Measurements from ENCODE around the gene RPS6KL1. TPM values are rescaled to one million over a fixed set of nuclear protein-coding genes. Genes with fewer than 3 reads are reported as not detected.

Gene RPS6KL1
- total RNA-seq, 1 experiment from 2014 or later, result 5.6 TPM

DNA sequence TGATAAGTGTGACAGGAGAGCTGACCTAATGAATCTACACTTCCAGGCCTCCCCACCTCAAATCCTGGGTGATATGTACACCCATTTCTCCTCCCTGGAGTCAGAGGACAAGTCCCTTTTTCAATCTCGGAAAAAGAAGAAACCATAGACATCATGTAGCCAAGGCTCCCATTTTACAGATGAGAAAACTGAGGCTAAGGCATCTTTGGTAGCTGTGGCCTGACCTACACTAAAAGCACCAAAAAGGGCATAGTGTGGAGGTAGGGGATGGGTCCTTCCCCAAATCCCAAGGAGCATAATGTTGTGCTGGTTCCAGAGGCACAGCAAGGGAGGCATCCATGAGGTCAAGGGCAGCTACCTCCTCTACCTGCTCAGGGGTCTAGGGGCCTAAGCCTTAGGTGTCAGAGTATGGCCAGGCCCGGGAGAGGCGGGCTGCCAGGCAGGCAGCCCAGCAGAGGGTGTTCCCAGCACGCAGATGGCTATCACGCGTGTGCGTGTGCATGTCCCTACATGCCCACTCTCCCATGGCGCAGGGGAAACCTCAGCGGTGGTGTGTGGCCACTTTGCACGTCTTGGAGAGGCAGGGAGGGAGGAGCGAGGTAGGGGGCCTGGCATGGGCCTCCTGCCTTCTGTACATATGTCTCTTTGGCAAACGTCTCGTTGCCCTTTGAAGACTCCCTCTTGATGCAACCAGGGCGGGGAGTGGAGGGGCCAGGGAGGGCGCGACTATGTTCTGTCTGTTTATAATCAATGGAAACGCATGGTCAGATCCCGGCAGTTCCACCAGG lies 29.8 kb upstream of the RPS6KL1 start:
- DNase-seq (ENCODE audit: extremely low read depth, low read depth), result no peak

DNA sequence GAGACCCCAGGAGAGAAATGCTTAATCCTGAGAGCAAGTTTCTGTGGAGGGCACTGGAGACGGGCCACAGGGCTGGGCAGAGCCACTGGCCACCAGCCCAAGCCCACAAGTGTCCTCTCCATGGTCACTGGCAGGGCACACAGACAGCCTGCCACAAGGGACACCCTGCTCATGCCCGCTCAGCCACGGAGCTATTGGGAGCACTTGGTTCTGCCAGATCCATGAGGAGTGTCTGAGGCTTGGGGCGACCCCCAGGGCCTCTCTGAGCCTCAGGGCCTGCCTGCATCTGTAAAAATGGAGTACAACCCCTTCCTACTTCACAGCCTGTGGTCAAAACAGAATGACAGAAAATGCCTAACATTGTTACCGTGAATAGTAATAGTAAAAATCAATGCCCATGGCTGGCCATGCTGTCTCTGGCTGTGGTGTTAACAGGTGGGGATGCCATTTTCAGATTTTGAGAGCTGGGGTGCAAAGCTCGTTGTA lies 29.2 kb upstream of the RPS6KL1 start:
- no peak for DNase-seq (ENCODE audit: extremely low read depth, low read depth)

GRCh38 chr14:74951443-74952179 lies 28.6 kb upstream of the RPS6KL1 start:
- DNase-seq (ENCODE audit: extremely low read depth, low read depth), result no peak

DNA sequence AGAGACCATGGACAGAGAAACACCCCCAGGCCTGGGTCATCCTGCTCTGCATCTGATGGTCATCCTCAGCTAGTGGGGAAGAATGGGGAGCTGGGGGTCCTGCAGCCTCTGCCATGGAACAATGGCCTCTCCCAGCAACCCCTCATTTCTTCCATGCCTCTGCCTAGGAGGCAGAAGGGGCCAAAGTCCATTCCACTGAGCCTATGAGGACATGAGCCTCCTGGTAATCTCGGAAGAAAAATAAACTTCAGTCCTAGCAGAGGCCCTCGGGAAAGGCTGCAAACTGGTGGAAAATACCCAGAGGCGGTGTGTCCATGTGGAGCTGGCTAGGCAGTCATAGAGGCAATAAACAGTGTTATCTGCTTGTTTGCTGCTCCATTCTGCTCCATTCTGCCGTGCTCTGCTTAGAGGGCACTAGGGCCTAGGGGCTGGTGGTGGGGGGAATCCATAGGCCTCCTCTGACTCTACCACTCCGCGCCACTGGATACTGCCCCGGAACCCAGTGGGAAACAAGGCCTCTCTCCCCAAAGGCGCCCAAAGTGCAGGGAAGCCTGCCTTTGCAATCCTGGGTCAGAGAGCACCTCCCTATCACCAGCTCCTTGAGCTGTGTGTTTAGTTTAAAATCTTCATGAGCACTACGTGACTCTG lies 27.9 kb upstream of the RPS6KL1 start:
- DNase-seq (ENCODE audit: extremely low read depth, low read depth), result no peak

- no peak for DNase-seq (ENCODE audit: extremely low read depth, low read depth)
Measured at GRCh38 chr14:74949859-74950573, 27.0 kb upstream of the RPS6KL1 start.

GRCh38 chr14:74949191-74949601 lies 26.1 kb upstream of the RPS6KL1 start:
- no peak for DNase-seq (ENCODE audit: extremely low read depth, low read depth)

- no peak for DNase-seq (ENCODE audit: extremely low read depth, low read depth)
Measured at GRCh38 chr14:74948228-74949175, 25.4 kb upstream of the RPS6KL1 start.

GRCh38 chr14:74947353-74948227 lies 24.5 kb upstream of the RPS6KL1 start:
- DNase-seq (ENCODE audit: extremely low read depth, low read depth), result no peak

GRCh38 chr14:74946659-74947281 lies 23.7 kb upstream of the RPS6KL1 start:
- DNase-seq (ENCODE audit: extremely low read depth, low read depth), result no peak

DNA sequence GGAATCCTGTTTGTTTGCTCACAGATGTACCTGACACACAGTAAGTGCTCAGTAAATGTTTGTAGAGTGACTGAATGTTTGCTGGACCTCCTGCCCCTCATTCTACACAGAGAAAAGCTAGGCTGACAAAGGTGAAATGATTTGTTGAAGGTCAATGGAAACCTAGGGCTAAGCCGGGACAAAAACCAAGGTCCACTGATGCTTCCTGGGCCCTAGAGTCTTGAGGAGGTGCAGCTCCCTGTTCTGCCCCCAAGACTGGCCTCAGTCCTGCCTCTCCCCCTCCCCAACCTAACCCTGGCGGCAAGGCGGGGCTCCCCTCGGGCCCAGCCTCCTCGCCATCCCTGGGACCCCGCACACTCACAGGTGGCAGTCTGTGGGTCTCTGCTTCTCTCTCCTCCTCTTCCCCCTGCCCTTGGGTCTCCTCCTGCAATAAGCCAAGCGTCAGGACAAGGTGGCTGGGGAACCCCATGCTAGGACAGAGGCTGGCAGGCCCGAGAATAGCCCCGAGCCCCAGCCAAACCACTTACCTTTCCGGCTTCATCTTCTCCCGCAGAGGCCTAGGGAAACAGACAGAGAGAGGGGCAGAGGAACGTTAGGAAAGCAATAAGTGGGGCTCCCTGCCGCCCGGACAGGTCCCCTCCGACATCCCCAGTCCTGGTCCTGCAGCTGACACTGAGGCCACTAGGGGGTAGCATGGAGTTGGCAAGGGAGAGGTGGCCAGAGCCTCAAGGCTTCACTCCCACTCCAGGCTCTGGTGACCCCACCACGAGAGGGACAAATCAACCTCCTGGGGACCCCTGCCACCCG lies 23.0 kb upstream of the RPS6KL1 start:
- DNase-seq (ENCODE audit: extremely low read depth, low read depth), result peak; percentile 82

DNA sequence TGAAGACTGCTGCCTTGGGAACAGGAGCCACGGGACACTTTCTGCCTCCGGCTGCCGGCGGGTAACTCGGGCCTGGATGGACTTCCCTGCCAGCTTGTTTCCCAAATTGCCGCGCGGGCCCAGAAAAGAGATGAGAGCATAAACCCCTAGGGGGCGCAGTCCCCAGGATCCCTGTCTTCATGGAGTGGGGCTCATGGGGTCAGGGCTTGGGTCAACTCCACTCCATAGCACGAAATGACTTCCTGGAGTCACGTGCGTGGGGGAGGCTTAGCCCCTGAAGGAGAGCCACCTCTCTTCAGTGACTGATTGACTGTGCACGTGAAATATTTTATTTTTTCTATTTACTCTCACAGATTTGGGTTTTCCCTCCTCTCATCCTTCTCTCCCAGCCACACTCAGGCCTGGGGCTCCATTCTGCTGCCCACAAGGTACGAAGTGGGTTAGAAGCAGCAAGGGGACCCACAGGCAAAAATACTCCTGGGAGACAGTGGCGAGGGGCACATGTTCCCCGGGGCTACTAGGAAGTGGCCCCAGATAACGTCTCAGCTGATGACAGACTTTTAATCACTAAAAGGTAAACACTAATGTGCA lies 22.3 kb upstream of the RPS6KL1 start:
- DNase-seq (ENCODE audit: extremely low read depth, low read depth), result peak; percentile 51

- no peak for DNase-seq (ENCODE audit: extremely low read depth, low read depth)
Measured at GRCh38 chr14:74942608-74943007, 19.5 kb upstream of the RPS6KL1 start.

- no peak for DNase-seq (ENCODE audit: extremely low read depth, low read depth)
Measured at GRCh38 chr14:74942181-74942580, 19.1 kb upstream of the RPS6KL1 start.

DNA sequence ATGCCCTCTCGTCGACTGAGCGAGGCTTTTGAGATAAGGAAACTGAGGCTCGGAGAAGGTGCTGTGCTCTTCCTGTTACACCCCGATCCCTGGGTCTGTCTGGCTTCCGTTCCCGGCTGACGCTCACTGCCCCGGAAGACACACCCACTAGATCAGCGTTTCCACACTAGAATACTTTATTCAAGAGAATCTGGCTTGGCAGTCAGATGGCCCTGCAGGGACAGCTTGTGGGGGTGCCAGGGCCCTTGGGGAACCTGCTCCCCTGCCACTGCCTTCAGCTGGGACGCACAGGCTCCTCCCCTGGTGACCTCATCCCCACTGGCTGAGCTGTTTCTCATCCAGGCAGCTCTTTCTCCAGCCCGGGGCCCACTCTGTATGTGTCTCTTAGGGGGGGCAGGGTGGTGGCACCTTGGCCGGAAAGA lies 18.6 kb upstream of the RPS6KL1 start:
- DNase-seq (ENCODE audit: extremely low read depth, low read depth), result no peak

DNA sequence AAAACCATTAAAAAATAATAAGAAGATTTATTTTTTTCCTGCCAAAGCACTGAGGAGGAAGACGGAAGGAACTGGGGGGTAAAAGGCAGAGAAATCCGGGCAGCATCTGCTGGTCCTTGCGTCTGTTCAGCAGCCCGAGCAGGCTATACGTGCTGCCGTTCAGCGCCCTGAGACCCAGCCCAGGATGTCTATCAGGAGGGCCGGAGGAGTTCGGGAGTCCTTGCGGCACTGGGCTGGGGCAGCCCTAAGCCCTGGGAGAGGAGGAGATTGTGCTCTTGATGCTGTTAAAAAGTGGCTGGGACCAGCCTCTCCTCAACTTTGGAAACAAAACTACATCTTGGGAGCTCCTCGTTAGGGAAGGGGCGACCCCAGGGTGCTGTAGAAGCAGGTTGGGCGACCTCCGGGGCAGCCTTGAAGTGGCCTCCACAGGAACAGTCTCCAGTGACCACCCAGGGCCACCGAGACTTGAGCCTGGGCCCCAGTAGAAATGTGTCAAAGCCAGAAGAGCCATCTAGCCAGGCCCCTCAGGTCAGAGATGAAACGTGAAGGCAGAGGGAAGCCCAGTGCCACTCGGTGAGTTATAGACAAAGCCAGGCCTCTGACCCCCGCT lies 18.0 kb upstream of the RPS6KL1 start:
- no peak for DNase-seq (ENCODE audit: extremely low read depth, low read depth)

All from NCI-H460 (cell line).